Measurements from ENCODE around the gene ALG12. TPM values are rescaled to one million over a fixed set of nuclear protein-coding genes. Genes with fewer than 3 reads are reported as not detected.

The ALG12 gene
- total RNA-seq, 1 experiment from 2014 or later = 29.2 TPM

GRCh38 chr22:49866134-49866533 lies 52.1 kb downstream of the ALG12 start (continued):
- TF ChIP-seq ZNF219 (CRISPR knock-in tag; IDR thresholded peaks at IDR 0.05; ENCODE audit: borderline replicate concordance) (no peak), ZNF263 (CRISPR knock-in tag; IDR thresholded peaks at IDR 0.05; ENCODE audit: low read depth) (no peak), RORB (CRISPR knock-in tag; IDR thresholded peaks at IDR 0.05) (no peak), TEAD1 (CRISPR knock-in tag; IDR thresholded peaks at IDR 0.05) (no peak), E2F4 (CRISPR knock-in tag; IDR thresholded peaks at IDR 0.05; ENCODE audit: borderline replicate concordance, low read depth) (no peak)
- TF ChIP-seq, protein P1, sequence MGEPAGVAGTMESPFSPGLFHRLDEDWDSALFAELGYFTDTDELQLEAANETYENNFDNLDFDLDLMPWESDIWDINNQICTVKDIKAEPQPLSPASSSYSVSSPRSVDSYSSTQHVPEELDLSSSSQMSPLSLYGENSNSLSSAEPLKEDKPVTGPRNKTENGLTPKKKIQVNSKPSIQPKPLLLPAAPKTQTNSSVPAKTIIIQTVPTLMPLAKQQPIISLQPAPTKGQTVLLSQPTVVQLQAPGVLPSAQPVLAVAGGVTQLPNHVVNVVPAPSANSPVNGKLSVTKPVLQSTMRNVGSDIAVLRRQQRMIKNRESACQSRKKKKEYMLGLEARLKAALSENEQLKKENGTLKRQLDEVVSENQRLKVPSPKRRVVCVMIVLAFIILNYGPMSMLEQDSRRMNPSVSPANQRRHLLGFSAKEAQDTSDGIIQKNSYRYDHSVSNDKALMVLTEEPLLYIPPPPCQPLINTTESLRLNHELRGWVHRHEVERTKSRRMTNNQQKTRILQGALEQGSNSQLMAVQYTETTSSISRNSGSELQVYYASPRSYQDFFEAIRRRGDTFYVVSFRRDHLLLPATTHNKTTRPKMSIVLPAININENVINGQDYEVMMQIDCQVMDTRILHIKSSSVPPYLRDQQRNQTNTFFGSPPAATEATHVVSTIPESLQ (CRISPR knock-in tag; IDR thresholded peaks at IDR 0.05) = no peak

DNA sequence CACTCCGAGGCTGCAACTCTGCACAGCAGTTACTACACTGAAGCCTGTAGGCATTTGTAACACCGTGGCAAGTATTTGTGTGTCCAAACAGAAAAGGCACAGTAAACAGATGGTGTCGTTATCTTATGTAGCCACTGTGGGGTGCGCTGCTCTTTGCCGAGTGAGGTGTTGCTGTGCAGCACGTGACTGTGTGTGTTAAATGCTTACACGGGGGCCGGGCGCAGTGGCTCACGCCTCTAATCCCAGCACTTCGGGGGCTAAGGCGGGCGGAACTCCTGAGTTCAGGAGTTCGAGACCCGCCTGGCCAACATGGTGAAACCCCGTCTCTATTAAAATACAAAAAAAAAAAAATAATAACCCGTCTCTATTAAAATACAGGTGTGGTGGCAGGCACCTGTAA lies 53.1 kb downstream of the ALG12 start:
- ChIA-PET CTCF (no interaction called here), POLR2A (no interaction called here)
- peaks cover 30% of the 10 kb centered on the region for H3K9me3 Mint-ChIP-seq
- DNase-seq (ENCODE audit: low spot score) (no peak), ATAC-seq (no peak)
- peaks cover 23% of the 10 kb centered on the region for H3K4me1 Mint-ChIP-seq
- H3K4me3 Mint-ChIP-seq = no peak overlapping the region
- no peaks in the 10 kb centered on the region for H3K27me3 Mint-ChIP-seq (ENCODE audit: low read depth)
- peaks cover 44% of the 10 kb centered on the region for H3K36me3 Mint-ChIP-seq
- H3K27ac Mint-ChIP-seq = no peak overlapping the region
- TF ChIP-seq ZNF263 (CRISPR knock-in tag; IDR thresholded peaks at IDR 0.05; ENCODE audit: low read depth) (no peak), TEAD1 (CRISPR knock-in tag; IDR thresholded peaks at IDR 0.05) (no peak), SMAD4 (CRISPR knock-in tag; IDR thresholded peaks at IDR 0.05) (no peak), GABPB1 (CRISPR knock-in tag; IDR thresholded peaks at IDR 0.05) (no peak), TCF7 (CRISPR knock-in tag; IDR thresholded peaks at IDR 0.05; ENCODE audit: low read depth) (no peak), E2F1 (CRISPR knock-in tag; IDR thresholded peaks at IDR 0.05) (no peak), KAT7 (CRISPR knock-in tag; IDR thresholded peaks at IDR 0.05; ENCODE audit: borderline replicate concordance) (no peak), FOXK1 (CRISPR knock-in tag; IDR thresholded peaks at IDR 0.05) (no peak), ZNF317 (CRISPR knock-in tag; IDR thresholded peaks at IDR 0.05; ENCODE audit: borderline replicate concordance, low read depth) (no peak), ZNF671 (CRISPR knock-in tag; IDR thresholded peaks at IDR 0.05) (no peak), ZNF423 (CRISPR knock-in tag; IDR thresholded peaks at IDR 0.05) (no peak), CREB1 (CRISPR knock-in tag; IDR thresholded peaks at IDR 0.05) (no peak), SOX15 (CRISPR knock-in tag; IDR thresholded peaks at IDR 0.05) (no peak), MXD4 (CRISPR knock-in tag; IDR thresholded peaks at IDR 0.05; ENCODE audit: borderline replicate concordance) (no peak)
- TF ChIP-seq, protein P2, sequence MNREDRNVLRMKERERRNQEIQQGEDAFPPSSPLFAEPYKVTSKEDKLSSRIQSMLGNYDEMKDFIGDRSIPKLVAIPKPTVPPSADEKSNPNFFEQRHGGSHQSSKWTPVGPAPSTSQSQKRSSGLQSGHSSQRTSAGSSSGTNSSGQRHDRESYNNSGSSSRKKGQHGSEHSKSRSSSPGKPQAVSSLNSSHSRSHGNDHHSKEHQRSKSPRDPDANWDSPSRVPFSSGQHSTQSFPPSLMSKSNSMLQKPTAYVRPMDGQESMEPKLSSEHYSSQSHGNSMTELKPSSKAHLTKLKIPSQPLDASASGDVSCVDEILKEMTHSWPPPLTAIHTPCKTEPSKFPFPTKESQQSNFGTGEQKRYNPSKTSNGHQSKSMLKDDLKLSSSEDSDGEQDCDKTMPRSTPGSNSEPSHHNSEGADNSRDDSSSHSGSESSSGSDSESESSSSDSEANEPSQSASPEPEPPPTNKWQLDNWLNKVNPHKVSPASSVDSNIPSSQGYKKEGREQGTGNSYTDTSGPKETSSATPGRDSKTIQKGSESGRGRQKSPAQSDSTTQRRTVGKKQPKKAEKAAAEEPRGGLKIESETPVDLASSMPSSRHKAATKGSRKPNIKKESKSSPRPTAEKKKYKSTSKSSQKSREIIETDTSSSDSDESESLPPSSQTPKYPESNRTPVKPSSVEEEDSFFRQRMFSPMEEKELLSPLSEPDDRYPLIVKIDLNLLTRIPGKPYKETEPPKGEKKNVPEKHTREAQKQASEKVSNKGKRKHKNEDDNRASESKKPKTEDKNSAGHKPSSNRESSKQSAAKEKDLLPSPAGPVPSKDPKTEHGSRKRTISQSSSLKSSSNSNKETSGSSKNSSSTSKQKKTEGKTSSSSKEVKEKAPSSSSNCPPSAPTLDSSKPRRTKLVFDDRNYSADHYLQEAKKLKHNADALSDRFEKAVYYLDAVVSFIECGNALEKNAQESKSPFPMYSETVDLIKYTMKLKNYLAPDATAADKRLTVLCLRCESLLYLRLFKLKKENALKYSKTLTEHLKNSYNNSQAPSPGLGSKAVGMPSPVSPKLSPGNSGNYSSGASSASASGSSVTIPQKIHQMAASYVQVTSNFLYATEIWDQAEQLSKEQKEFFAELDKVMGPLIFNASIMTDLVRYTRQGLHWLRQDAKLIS (CRISPR knock-in tag; IDR thresholded peaks at IDR 0.05; ENCODE audit: borderline replicate concordance) = no peak
- TF ChIP-seq, protein P3, sequence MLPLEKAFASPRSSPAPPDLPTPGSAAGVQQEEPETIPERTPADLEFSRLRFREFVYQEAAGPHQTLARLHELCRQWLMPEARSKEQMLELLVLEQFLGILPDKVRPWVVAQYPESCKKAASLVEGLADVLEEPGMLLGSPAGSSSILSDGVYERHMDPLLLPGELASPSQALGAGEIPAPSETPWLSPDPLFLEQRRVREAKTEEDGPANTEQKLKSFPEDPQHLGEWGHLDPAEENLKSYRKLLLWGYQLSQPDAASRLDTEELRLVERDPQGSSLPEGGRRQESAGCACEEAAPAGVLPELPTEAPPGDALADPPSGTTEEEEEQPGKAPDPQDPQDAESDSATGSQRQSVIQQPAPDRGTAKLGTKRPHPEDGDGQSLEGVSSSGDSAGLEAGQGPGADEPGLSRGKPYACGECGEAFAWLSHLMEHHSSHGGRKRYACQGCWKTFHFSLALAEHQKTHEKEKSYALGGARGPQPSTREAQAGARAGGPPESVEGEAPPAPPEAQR (CRISPR knock-in tag; IDR thresholded peaks at IDR 0.05) = no peak
- TF ChIP-seq, protein P1 (CRISPR knock-in tag; IDR thresholded peaks at IDR 0.05) = no peak
- TF ChIP-seq, protein P4, sequence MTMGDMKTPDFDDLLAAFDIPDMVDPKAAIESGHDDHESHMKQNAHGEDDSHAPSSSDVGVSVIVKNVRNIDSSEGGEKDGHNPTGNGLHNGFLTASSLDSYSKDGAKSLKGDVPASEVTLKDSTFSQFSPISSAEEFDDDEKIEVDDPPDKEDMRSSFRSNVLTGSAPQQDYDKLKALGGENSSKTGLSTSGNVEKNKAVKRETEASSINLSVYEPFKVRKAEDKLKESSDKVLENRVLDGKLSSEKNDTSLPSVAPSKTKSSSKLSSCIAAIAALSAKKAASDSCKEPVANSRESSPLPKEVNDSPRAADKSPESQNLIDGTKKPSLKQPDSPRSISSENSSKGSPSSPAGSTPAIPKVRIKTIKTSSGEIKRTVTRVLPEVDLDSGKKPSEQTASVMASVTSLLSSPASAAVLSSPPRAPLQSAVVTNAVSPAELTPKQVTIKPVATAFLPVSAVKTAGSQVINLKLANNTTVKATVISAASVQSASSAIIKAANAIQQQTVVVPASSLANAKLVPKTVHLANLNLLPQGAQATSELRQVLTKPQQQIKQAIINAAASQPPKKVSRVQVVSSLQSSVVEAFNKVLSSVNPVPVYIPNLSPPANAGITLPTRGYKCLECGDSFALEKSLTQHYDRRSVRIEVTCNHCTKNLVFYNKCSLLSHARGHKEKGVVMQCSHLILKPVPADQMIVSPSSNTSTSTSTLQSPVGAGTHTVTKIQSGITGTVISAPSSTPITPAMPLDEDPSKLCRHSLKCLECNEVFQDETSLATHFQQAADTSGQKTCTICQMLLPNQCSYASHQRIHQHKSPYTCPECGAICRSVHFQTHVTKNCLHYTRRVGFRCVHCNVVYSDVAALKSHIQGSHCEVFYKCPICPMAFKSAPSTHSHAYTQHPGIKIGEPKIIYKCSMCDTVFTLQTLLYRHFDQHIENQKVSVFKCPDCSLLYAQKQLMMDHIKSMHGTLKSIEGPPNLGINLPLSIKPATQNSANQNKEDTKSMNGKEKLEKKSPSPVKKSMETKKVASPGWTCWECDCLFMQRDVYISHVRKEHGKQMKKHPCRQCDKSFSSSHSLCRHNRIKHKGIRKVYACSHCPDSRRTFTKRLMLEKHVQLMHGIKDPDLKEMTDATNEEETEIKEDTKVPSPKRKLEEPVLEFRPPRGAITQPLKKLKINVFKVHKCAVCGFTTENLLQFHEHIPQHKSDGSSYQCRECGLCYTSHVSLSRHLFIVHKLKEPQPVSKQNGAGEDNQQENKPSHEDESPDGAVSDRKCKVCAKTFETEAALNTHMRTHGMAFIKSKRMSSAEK (CRISPR knock-in tag; IDR thresholded peaks at IDR 0.05; ENCODE audit: borderline replicate concordance) = no peak

Data from WTC11 (cell line).